HepG2 (cell line): Measurements from ENCODE around the gene LUC7L2. TPM values are rescaled to one million over a fixed set of nuclear protein-coding genes. Genes with fewer than 3 reads are reported as not detected.
"Not testable (repeated sequence)": the region's sequence is repeated elsewhere in the genome, so short reads cannot be mapped to it uniquely, and the experiment has no call there.

Experiments
- ATAC-seq: fragments of 200-7000 bp; cut with Tn5 transposase; 3 replicates; pipeline ENCODE4 v1.9.1; 2020; ENCODE audit warnings: mild to moderate bottlenecking, moderate library complexity
- BruUV-seq: library from RNA; stranded (reverse); fragments of 400-500 nt; replicated peaks from 2 replicates; lab custom pipeline; 2021; lab: Mats Ljungman, UMichigan
- CTCF ChIA-PET: fragments of 300-600 bp; formaldehyde crosslinking; extraction: SDS; loops from one replicate; lab custom pipeline; 2021; ENCODE audit warnings: low total read pairs, inconsistent platforms, low intra/inter-chr PET ratio; lab: Yijun Ruan, JAX
- POLR2A ChIA-PET: fragments of 350-600 bp; sonication (Branson Sonifier 250); formaldehyde crosslinking; loops from one replicate; lab custom pipeline; 2020; ENCODE audit warnings: antibody characterized with exemption, inconsistent platforms; lab: Yijun Ruan, JAX
- DNase-seq: peaks from one replicate; pipeline ENCODE4 v3.0.0-alpha.2; 2015; ENCODE audit warnings: low spot score
- FAIRE-seq: peaks from 3 replicates; lab custom pipeline; 2011; peaks lifted over from hg19 to GRCh38; lab: Jason Lieb, UNC
- H2AFZ ChIP-seq: one replicate; pipeline ENCODE4 v1.6.1; 2011; ENCODE audit warnings: low read length, inconsistent platforms
- H3K27ac ChIP-seq: fragments of 300-600 bp; 3 replicates; pipeline ENCODE4 v1.8.0; 2011; ENCODE audit warnings: mixed run types, mild to moderate bottlenecking, mixed read lengths, low read length, inconsistent platforms; ENCODE audit not compliant: insufficient read depth; ENCODE audit errors: extremely low read length
- H3K27me3 ChIP-seq, 2 experiments: fragments of 200-600 bp in 1 of 2; 2 replicates in 1 of 2; 3 replicates in 1 of 2; pipeline versions ENCODE4 v1.6.0 to v1.8.0; 2011; ENCODE audit warnings: low read length in 2 of 2, mild to moderate bottlenecking in 2 of 2, moderate library complexity in 2 of 2, inconsistent platforms in 1 of 2; ENCODE audit not compliant: insufficient read depth in 2 of 2, control insufficient read depth in 1 of 2
- H3K36me3 ChIP-seq, 2 experiments: fragments of 200-600 bp in 1 of 2; replicated peaks in 1 of 2; 2 replicates in 1 of 2; 3 replicates in 1 of 2; pipeline versions ENCODE4 v1.5.1 to v1.8.0; 2011; ENCODE audit warnings: low read length in 2 of 2, inconsistent platforms in 1 of 2; ENCODE audit not compliant: insufficient read depth in 2 of 2, control insufficient read depth in 1 of 2
- H3K4me1 ChIP-seq: 2 replicates; pipeline ENCODE4 v1.5.1; 2012; ENCODE audit warnings: low read length, inconsistent platforms; ENCODE audit not compliant: insufficient read depth
- H3K4me2 ChIP-seq: 2 replicates; pipeline ENCODE4 v1.6.0; 2011; ENCODE audit warnings: low read depth, low read length, inconsistent platforms
- H3K4me3 ChIP-seq, 3 experiments: fragments of 200-600 bp in 1 of 3; sonication (generic), shearing (Covaris generic) in 1 of 3; replicated peaks in 1 of 3; 2 replicates each; pipeline ENCODE4 v1.5.1; 2011 to 2016; ENCODE audit warnings: low read length in 3 of 3, inconsistent platforms in 2 of 3, low read depth in 2 of 3, mild to moderate bottlenecking in 2 of 3, control low read depth in 1 of 3, mixed read lengths in 1 of 3; ENCODE audit not compliant: insufficient read depth in 1 of 3
- H3K79me2 ChIP-seq: one replicate; pipeline ENCODE4 v1.6.1; 2011; ENCODE audit warnings: low read length, inconsistent platforms; ENCODE audit not compliant: insufficient read depth
- H3K9ac ChIP-seq: 2 replicates; pipeline ENCODE4 v1.6.0; 2011; ENCODE audit warnings: mild to moderate bottlenecking, low read depth, low read length, inconsistent platforms; ENCODE audit not compliant: insufficient read depth
- H3K9me3 ChIP-seq: 2 replicates; pipeline ENCODE4 v1.5.1; 2012; ENCODE audit warnings: mild to moderate bottlenecking, low read length
- H4K20me1 ChIP-seq: 2 replicates; pipeline ENCODE4 v1.6.0; 2011; ENCODE audit warnings: inconsistent platforms, mild to moderate bottlenecking, low read length, moderate library complexity; ENCODE audit not compliant: insufficient read depth
- BCL3 ChIP-seq: sonication (generic); formaldehyde crosslinking; IDR thresholded peaks from 2 replicates; pipeline ENCODE4 v1.5.1; 2020; ENCODE audit warnings: mild to moderate bottlenecking, missing genetic modification reagents, moderate library complexity
- CEBPG ChIP-seq: IDR thresholded peaks from 2 replicates; pipeline ENCODE4 v1.6.1; 2016
- TGIF2 ChIP-seq: IDR thresholded peaks from 2 replicates; pipeline ENCODE4 v1.6.1; 2016; ENCODE audit warnings: control low read depth, missing compliant biosample characterization
- WGBS: methylation state at CpG from one replicate; pipeline ENCODE4 v1.1.6; 2017; ENCODE audit warnings: low lambda C conversion rate; 5-methylcytosine and 5-hydroxymethylcytosine counted together
- in situ Hi-C: cut with HindIII; loops from 2 replicates; pipeline ENCODE4 v1.10.0; 2017; ENCODE audit warnings: low pct_unique_long_range_greater_than_20kb; ENCODE audit not compliant: extremely low pct_ligation_motif_present
- intact Hi-C: fragments of 100-400 bp; cut with micrococcal nuclease; formaldehyde crosslinking; loops from one replicate; pipeline ENCODE4 v1.10.0; 2022; ENCODE audit not compliant: unreplicated experiment
- polyA plus RNA-seq, 8 experiments: library from polyadenylated mRNA; depleted of rRNA in 3 of 8; stranded (reverse) in 7 of 8; unstranded in 1 of 8; fragments of >200 nt; fragmentation: Illumina TruSeq in 4 of 8; extraction: Trizol in 4 of 8; gene quantifications; 2 replicates each; pipeline versions ENCODE4 v1.2.1 to v1.2.3, GENCODE V29; 2011 to 2016; ENCODE audit warnings: low read depth in 4 of 8, missing spikeins in 1 of 8, mixed read lengths in 1 of 8; ENCODE audit not compliant: insufficient read depth in 1 of 8
- total RNA-seq, 5 experiments: library from RNA; depleted of rRNA; stranded (reverse); fragments of >200 nt; fragmentation: Illumina TruSeq; extraction: Trizol; gene quantifications; 2 replicates each; pipeline ENCODE4 v1.2.3, GENCODE V29; 2016; ENCODE audit warnings: low read depth in 1 of 5

LUC7L2 gene
- total and polyA plus RNA-seq, 2 of the 13 experiments (the other 11 are each of a cell fraction or from before 2014, with no cell fraction given), result 17.9 to 50.7 TPM

GRCh38 chr7:139332697-139333359 lies 26.9 kb upstream of the LUC7L2 start (continued):
- no peak for TF ChIP-seq BCL3 (CRISPR knock-in tag)
- TF ChIP-seq CEBPG, result no peak
- TF ChIP-seq TGIF2, result no peak

- 81% methylated on average over 13 of the region's 13 CpGs for WGBS
- FAIRE-seq, DNase-seq, ATAC-seq, H3K27ac ChIP-seq, H2AFZ ChIP-seq, H3K4me3 ChIP-seq, H3K9me3 ChIP-seq, in situ Hi-C loops, BruUV-seq, H3K9ac ChIP-seq, H3K27me3 ChIP-seq, H3K36me3 ChIP-seq, H4K20me1 ChIP-seq, H3K4me1 ChIP-seq, H3K4me2 ChIP-seq, H3K79me2 ChIP-seq, CTCF ChIA-PET: not testable (repeated sequence)
- POLR2A ChIA-PET, result interaction anchor here (1.3 kb wide), 1 partner anchor 12 kb away, joined by 4 read pairs; no protein-coding TSS in a partner anchor
- intact Hi-C loops, result loop anchor here (10.0 kb wide), 1 partner anchor 99 kb away; the partner anchor contains the start of gene UBN2
Observed at GRCh38 chr7:139333443-139333842, 26.3 kb upstream of the LUC7L2 start.
